Globus pallidus (tissue), 1 donor: ENCODE measurements around the gene APBA1.
"Not testable (repeated sequence)": the region's sequence is repeated elsewhere in the genome, so short reads cannot be mapped to it uniquely, and the experiment has no call there.

Experiments
- DNase-seq: peaks from one replicate; pipeline ENCODE4 v3.0.0-alpha.2; 2015; ENCODE audit warnings: low spot score

The APBA1 gene

DNA sequence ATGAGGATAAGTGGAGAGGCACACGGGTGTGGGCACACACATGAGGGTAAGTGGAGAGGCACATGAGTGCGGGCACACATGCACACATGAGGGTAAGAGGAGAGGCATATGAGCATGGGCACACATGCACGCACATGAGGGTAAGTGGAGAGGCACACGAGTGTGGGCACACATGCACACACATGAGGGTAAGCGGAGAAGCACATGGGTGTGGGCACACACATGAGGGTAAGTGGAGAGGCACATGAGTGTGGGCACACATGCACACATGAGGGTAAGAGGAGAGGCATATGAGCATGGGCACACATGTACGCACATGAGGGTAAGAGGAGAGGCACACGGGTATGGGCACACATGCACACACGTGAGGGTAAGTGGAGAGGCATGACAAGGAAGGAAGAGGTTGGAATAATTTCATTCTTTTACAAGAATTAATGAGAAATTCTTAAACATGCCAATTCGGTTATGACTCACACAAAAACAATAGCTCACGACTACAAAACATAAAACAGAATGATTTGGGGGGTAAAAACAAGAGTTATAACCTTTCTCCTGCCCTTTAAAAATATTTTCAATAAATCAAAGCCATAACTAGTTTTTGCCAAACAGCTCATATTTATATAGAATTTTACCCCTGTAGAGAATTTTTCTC lies 67.5 kb downstream of the APBA1 start:
- no peak for DNase-seq

GRCh38 chr9:69603656-69604055 lies 68.5 kb downstream of the APBA1 start:
- no peak for DNase-seq

DNA sequence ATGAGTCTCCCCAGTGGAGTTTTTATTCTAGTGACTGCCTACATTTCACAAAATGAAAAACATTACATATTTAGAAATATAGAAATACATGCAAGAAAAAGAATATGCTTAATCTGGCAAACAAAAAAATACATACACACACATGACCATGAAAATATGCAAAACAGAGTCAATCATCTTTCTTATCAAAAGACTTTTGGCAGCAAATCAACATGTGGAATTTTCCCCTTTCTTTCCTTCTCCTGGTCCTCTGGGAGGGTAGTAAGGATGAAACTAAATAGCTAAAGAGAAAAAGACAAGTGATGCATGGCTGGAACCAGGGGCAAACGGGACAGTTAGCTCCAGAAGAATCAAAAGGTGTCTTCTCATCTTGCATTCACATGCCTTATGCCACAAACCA lies 69.4 kb downstream of the APBA1 start:
- no peak for DNase-seq

DNA sequence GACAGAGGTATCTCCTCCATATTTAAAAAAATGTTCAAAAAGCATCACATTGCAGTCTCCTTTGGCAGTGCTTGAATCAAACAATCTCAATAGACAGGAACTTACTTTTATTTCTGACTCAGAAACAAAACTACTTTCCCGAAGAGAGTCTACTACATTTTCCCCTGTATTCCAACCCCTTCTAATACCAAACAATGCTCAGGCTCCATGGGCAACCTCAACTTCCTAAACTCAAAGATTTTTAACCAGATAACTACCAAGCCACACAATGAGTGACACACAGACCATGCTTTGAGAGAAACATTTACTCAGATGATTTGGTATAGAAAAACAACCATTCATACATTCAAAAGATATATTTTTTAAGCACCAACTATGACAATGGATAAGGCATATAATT lies 70.5 kb downstream of the APBA1 start:
- no peak for DNase-seq

DNA sequence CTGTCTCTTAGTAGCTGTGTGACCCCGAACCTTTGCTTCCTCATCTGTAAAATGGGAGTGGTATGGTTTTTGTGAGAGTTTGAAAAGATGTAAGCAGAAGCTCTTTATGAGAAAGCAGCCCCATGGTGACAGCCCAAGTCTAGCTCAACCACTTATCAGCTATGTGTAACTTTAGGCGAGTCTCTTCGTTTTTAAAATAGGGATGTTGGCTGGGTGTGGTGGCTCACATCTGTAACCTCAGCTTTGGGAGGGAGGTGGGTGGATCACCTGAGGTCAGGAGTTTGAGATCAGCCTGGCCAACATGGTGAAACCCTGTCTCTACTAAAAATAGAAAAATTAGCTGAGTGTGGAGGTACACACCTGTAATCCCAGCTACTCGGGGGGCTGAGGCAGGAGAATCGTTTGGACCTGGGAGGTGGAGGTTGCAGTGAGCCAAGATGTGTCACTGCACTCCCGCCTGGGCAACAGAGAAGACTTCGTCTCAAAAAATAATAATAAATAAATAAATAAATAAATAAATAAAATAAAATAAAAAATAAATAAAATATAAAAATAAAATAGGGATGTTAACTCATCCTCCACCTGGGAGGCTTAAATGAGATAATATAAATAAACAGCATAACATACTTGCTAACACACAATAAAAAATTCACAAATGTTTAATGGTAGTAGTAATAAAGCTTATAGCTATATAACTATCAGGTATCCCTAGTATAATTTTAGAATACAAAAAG lies 71.7 kb downstream of the APBA1 start:
- no peak for DNase-seq

GRCh38 chr9:69599232-69599971 lies 72.8 kb downstream of the APBA1 start:
- DNase-seq = no peak

GRCh38 chr9:69596906-69597305 lies 75.3 kb downstream of the APBA1 start:
- not testable (repeated sequence) for DNase-seq

- DNase-seq = no peak
Observed at GRCh38 chr9:69594180-69594579, 78.0 kb downstream of the APBA1 start.

- DNase-seq = no peak
Observed at GRCh38 chr9:69593756-69594155, 78.4 kb downstream of the APBA1 start.

- no peak for DNase-seq
Observed at GRCh38 chr9:69593301-69593700, 78.9 kb downstream of the APBA1 start.

DNA sequence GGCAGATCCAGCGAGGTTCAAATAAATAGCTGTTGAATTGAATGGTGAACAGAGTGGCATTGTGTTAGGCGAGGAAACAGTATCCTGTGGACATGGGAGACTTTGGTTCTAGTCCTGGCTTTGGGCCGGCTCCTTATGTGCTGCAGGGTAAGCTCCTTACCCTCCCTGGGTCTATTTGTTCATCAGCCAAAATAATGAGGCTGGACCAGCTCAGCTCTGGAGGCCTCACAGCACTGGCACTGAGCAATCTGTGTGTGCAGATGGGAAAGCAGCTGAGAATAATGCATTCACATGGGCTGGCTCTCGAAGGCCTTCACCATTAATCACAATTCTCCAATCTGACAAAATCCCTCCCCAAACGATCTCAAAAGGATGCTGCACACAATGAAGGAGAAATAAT lies 81.9 kb downstream of the APBA1 start:
- peak; percentile 27 for DNase-seq

DNA sequence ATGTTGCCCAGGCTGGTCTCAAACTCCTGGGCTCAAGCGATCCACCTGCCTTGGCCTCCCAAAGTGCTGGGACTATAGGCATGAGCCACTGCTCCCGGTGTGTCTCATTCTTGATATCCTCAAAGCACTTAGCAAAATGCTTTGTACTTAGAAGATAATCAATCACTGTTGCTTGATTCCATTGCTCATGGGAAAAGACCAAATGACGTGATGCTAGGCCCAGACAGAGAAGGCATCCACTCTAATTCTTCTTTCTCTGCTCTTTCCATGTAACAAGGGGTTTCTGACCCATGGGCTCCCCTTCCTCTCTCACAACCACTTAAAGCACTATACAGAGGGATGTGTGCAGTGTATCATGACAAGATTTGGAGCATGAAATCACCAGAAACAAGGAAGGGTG lies 83.0 kb downstream of the APBA1 start:
- no peak for DNase-seq

- no peak for DNase-seq
Observed at GRCh38 chr9:69585571-69585970, 86.6 kb downstream of the APBA1 start.

DNA sequence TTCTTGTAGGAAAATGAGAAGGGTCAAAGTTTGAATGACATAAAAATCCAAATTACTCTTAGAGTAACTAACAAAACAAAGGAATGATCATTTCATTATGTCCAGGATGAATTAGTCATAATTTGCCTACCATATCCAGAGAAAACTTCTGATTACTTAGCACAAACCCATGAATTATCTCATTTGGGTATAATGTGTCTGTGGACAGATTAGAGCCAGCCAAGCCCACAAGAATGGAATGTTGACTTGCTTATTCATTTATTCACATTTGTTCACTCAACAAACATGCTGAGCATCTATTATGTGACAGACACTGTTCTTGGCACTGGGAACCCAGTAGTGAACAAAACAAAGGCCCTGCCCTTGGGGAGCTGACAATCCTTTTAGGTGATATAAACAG lies 87.4 kb downstream of the APBA1 start:
- DNase-seq = no peak

DNA sequence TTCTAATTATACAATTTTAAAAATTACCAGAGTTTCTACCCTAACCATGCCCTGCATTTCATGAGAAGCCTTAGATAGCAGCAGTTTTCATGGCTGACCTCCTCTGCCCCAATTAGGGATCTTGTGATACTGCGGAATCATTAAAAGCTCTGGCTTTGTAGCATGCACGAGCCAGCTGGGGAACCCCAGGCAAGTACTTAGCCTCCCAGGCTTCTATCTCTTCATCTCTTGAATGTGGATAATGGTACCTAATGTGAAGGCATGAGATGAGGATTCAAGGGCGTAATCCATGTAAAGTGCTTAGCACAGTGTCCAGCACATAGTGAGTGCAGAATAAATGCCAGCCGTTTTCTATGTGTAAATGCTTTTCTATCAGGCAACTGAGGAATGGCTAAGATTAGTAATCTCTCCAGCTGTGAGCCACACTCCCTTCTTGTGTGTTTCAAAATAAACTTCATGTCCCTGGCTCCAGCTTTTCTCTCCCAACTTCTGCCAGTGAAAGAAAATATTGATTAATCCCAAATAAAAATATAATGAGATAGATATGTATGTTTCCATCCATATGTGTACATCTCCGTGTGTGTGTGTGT lies 88.4 kb downstream of the APBA1 start:
- no peak for DNase-seq

DNA sequence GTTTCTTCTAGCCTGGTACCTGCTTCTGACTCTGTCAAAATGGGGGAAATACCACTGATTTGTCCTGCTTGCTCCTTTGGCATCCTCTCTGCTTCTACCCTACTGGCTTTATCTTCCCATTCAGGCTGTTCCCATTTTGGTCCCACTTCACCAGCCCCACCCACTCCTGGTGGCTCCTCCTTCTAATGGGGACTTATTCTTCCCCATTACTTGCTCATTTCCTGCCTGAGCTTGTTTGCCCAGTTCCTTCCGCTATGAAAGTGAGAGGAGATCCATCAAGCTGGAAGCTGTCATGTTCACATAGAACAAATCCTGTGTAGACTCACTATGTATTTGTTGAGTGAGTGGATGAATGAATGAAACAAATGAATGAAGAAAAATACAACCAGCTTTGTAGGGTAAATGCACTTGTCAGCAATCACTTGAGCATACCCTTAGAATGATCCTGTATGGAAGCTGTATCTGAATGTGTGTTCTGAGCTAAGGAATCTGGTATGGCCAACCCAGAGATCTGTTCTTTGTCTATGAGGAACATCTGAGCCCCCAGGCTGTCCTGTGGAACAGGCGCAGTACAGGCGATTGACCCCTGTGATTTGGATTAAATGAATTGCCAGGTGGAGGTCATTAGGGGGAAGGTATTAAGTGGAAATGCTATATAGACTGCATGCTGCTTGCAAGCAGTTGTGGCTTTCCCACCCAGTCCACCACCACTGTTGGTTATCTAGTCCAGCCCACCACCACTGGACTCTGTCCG lies 89.5 kb downstream of the APBA1 start:
- DNase-seq = peak; percentile 24

- no peak for DNase-seq
Observed at GRCh38 chr9:69582018-69582417, 90.2 kb downstream of the APBA1 start.

- DNase-seq = no peak
Observed at GRCh38 chr9:69580582-69581214, 91.5 kb downstream of the APBA1 start.

- no peak for DNase-seq
Observed at GRCh38 chr9:69579760-69580581, 92.2 kb downstream of the APBA1 start.

DNA sequence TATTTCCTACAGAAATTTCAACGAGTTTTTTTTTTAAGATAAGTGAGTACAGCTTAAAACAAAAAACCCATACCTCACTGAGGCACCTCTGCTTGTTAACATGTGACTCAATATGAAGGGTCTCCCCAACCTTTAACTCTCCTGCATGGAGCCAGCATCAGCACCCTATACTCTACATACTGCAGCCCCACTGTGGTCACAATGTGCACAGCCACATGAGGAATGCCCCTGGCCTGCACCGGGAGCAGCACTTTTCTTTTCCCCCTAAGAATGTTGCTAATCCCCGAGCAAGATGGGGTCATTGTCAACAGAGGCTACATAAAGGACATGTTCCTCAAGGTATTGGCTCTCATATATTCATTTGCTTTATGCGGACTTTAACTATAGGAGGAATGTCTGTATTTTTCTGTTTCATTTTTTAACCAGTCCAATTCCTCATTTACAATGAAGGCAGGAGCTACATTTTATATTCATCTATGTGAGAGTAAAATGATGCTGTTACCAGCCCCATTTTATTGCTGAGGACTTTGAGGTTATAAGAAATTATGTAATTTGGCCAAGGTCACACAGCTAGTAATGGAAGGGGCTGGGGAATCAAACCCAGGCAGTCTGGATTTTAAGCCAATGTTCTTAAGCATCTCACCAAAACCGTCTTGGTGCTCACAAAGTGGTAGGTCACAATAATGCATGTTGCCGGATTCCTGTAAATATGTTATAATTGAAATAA lies 93.0 kb downstream of the APBA1 start:
- no peak for DNase-seq
